Erythroblast (primary cell): ENCODE data around the gene BIRC5.
"Not testable (repeated sequence)": the region's sequence is repeated elsewhere in the genome, so short reads cannot be mapped to it uniquely, and the experiment has no call there.

Experiments used
- GATA1 ChIP-seq: IDR thresholded peaks from 2 replicates; pipeline ENCODE4 v1.6.1; 2011; ENCODE audit warnings: low read depth, mild to moderate bottlenecking, control low read depth, low read length, moderate library complexity
- POLR2A ChIP-seq: IDR thresholded peaks from 2 replicates; pipeline ENCODE4 v1.6.1; 2011; ENCODE audit warnings: mild to moderate bottlenecking, low read length

DNA sequence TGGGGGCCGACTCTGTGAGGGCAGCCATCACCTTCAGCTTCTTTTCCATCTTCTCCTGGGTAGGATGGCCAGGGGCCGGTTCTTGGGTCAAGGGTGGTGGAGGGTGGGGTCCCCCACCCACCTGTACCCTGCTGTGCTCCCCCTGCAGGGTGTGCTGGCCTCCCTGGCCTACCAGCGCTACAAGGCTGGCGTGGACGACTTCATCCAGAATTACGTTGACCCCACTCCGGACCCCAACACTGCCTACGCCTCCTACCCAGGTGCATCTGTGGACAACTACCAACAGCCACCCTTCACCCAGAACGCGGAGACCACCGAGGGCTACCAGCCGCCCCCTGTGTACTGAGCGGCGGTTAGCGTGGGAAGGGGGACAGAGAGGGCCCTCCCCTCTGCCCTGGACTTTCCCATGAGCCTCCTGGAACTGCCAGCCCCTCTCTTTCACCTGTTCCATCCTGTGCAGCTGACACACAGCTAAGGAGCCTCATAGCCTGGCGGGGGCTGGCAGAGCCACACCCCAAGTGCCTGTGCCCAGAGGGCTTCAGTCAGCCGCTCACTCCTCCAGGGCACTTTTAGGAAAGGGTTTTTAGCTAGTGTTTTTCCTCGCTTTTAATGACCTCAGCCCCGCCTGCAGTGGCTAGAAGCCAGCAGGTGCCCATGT, 42.3 kb upstream of the BIRC5 start:
- TF ChIP-seq POLR2A, GATA1: not testable (repeated sequence)
